EL (cell line): Measurements from ENCODE around the gene TAAR2.
"Not testable (repeated sequence)": the region's sequence is repeated elsewhere in the genome, so short reads cannot be mapped to it uniquely, and the experiment has no call there.

ENCODE experiments used
- DNase-seq: peaks from one replicate; pipeline ENCODE4 v3.0.0-alpha.2; 2016

TAAR2 gene, protein sequence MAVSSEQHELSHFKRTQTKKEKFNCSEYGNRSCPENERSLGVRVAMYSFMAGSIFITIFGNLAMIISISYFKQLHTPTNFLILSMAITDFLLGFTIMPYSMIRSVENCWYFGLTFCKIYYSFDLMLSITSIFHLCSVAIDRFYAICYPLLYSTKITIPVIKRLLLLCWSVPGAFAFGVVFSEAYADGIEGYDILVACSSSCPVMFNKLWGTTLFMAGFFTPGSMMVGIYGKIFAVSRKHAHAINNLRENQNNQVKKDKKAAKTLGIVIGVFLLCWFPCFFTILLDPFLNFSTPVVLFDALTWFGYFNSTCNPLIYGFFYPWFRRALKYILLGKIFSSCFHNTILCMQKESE

DNA sequence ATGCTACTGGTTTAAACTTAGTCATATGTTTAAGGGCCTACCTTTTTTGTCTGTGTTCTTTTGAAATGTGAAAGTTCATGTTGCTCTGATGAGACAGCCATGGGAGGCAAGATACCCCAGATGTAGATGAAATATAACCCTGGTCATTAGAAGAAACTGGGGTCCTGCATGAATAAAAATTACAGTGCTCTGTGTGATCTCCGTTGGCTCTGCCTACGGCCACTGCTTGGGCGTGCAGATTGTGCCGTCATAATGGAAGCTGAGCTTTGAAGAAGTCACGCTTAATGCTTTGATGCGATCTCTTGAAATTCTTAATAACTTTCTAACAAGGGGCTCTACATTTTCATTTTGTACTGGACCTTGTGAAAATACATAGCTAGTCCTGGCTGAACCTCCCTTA lies at the start of gene TAAR2:
Gene TAAR2, minus strand, starts transcription at position 101 of the 400 bp plus-strand sequence. Its CDS starts 0 bp downstream, at position 101.
- no peak for DNase-seq

DNA sequence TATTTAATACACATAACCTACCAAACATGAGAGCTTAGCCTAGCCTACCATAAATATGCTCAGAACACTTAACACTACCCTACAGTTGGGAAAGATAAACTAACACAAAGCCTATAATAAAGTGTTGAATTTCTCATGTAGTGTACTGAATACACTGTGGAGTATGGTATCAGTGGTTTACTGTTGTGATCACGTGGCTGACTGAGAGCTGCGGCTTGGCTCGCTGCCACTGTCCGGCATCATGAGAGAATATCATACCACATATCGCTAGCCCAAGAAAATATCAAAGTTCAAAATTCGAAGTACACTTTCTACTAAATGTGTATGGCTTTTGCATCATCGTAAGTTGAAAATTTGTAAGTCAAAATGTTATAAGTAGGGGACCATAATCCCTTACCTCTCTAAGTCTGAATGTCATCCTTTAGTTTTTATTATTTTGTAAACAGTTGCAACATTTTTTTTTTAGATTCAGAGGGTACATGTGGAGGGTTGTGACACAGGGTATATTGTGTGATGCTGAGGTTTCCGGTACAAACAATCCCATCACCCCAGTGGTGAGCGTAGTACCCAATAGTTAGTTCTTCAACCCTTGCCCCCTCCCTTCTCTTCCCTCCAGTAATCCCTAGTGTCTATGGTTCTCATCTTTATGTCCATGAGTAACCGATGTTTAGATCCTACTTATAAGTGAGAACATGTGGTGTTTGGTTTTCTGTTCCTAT lies 49.5 kb upstream of the TAAR2 start:
- DNase-seq: no peak

DNA sequence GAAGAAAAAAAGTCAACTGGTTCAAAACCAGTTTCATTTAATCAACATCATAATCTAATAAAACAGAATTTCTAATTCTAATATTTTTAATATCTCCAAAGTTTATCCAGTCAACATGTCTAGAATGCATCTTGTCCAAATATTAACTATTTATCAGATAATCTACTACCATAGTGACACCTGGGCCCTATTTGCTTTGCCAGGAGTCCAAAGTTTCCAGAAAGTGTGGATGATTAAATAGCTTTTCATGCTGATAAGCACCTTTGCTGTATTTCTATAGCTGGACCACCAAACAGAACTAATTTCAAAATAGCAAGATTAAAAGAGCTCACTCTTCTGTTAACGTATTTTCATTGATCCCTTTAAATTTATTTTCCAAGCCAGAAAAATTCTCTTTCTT lies 47.2 kb upstream of the TAAR2 start:
- DNase-seq: no peak

DNA sequence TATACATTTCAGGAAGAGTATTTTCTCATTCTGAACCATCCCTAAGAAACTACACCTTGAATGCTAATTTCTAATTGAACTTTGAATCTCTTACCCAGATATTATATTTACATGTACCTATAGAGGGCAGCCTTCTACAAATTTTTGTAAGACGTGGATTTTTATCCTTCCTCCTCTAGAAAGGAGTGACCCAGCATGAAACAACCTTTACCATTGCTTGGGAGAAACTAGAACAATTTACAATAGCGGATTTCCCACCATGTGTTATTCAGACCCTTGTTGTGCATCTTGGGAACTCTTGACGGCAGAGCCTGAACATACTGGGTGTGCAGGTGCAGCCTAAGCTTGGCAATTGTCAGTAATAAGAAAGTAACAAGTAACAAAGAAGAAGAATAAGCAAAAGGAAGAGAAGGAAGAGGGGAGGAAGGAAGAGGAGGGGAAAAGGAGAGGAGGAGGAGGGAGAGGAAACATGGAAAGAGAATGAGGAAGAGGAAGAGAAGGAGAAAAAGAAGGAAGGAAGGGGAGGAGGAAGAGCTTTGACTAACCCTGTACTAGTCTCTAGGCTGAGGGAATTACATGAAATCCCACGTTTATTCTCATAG lies 45.7 kb upstream of the TAAR2 start:
- DNase-seq: peak; percentile 40

DNA sequence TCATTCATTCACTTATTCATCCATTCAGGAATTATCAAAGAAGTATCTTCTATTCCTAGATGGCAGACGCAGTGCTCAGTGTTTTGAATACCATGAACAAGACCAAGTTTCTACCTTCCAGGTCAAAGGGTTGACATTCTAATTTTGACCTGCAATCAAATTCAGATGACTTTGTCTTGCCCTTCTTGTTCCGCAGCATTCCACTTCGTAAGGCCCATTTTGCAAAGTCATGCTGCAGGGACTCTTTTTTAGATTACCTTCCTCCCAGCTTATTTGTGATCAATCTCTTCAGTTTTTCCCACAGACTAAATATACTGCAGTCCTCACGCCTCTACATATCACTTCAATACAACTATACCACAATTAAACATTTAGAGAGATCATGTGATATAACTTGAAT lies 42.0 kb upstream of the TAAR2 start:
- no peak for DNase-seq

DNA sequence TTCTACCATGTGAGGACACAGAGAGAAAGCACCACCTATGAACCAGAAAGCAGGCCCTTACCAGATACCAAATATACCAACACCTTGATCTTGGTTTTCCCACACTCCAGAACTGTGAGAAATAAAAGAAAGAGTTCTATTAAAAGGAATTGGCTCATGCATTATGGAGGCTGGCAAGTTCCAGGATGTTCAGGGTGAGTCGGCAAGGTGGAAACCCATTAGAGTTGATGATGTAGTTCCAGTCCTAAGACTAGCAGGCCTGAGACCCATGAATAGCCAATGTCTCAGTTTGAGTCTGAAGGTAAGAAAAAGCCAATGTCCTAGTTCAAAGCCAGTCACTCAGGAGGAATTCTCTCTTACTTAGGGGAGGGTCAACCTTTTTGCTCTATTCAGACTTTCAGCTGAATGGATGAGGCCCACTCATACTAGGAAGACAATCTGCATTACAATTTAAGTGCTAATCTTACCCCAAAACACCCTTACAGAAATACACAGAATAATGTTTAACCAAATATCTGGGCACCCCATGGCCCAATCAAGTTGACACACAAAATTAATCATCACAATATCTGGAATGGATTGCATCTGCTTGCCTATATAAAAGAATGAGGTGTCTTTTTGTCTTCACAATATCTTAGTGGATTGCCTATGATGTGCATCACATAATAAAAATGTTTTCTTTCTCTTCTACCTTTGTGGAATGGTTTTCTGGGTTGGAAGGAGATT lies 40.4 kb upstream of the TAAR2 start:
- DNase-seq: no peak

DNA sequence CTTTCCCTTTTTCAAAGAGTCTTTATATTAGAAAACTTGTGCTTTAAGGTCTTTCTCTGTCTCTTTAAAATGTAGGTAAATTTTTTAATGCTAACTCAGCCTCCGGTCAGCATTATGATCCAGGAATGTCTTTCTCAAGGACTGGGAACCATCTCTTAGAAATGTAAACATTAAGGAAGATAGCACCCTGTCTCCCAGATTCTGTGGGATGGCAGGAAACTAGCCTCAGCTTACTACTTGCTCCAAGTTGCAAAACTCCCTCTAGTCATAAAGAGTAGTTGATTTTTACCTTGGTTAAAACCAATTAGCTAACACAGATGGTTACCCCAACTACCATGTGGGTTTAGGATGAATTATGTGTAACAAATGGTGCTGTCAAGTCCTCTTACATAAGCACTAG lies 39.6 kb upstream of the TAAR2 start:
- no peak for DNase-seq

DNA sequence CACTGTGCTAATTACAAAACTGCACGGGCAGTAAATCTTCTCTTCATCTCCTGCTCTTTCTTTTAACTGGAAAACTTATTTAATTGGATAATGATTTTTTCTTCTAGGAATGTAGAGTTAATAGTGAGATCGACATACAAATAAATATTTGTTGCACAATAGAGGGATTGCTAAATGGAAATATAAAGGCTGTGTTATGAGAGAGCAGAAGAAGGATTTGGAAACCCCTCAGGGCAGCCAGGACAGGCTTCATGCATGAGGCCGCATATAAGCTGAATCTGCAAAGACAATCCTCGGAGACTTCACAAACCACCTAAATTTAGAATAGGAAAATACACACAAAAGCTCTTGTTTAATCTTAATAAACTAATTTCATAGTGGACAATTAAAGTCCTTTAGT lies 37.8 kb upstream of the TAAR2 start:
- no peak for DNase-seq

DNA sequence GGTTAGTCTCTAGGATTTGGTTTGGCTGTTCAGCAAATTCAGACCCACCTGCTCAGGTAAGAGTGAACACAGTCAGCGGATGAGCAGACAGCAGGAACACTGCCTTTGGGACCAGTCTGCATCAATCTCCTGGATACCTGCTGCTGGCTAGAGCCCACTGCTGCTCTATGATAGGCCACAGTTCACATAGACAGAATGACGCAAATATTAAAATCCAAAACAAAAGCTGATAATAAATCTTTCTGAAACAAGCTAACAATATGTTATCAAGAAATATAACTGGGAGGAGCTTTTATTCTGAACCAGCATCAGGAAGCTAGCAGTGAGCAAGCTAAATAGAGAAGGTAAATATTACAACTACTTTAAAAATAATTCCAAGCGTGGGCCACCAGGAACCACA lies 35.0 kb upstream of the TAAR2 start, which contains the start of gene TAAR1:
Gene TAAR1, minus strand, starts transcription at position 101 of the 400 bp plus-strand sequence. CDS start 13,179 bp downstream, outside the sequence.
- DNase-seq: no peak

DNA sequence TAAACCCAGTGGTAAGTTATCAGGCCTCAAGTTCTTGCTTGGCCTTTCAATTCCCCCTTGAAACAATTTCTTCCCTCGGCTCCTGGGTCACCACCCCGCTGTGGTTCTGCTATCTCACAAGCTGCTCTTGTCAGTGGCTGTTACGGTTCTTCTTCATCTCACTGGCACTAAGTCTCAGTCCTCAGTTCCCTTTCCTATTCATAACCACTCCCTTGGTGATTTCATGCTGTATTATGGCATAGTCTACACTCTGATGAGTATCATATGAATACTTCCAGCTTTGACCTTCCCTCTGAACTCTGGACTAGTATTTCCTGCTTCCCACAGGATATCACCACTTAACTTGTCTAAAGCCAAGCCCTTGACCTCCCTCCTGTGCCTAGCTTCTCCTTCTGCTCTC lies 27.0 kb upstream of the TAAR2 start:
- DNase-seq: no peak

DNA sequence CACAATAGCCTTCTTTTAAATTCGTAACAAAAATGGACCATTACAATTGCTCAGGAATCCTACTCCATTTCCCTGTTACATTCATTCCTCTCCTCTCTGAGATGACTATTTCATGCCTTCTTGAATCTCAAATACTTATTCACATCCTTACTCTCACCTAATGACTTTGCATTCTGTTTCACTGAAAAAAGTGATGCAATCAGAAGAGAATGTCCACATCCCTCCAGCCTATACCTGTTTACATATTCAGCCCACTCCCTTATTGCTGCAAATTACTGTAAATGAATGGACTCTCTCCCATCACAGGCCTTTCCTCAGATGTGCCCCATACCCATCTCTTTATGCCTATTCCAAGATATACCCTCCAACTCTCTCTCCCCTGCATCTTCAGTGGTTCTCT lies 26.4 kb upstream of the TAAR2 start:
- DNase-seq: no peak

DNA sequence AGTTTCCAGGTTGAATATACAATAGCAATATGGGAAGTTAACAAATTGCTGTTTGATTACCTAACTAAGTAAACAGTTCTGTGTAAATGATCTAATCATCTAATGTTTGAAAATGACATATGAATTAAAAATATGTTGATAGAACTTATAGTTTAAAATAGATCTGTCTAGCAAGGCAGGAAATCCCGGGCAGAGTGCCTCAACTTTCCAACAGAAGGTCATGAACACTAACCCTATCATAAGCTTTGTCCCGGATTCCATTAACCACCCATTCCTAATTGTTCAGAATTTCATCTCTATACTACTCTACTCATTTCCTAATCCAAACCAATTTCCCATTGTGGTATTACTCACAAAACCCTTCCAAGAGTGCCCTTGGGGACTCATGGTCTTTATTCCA lies 24.8 kb upstream of the TAAR2 start:
- no peak for DNase-seq

DNA sequence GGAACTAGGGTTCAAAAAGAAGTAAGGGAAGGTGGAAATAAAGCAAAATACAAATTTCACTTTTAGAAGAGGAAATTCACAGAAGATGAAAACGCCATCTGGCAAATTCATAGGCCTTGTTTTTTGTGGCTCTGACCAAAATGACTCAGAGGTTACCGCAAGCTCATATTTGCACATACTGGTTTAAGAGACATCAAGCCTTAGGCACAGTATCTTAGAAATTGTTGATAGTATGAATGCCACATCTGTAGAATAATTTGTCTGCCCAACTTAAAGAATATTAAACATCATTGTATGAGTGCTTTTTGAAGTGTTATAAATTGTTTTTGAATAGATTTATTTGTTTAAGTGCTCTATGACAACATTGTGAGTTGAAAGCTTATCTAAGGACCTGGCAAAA lies 24.3 kb upstream of the TAAR2 start:
- DNase-seq: peak; percentile 62

DNA sequence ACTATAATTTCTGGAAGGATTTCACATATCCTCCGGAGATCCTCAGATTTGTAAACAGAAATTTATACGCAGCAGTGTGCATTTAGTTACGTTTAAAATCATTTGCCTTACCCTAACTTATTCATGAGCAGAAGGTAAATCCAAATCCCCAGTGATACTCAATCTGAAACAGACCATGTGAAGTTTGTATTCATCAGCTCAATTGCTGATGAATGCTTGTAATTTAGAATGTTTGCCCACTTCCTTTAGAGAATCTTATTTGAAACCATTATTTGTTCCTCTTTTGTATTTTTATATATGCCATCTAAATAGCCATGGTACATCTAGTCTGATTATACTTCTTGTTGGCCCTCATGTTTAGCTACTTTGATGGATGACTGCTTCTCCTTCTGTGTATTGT lies 19.5 kb upstream of the TAAR2 start:
- DNase-seq: no peak

DNA sequence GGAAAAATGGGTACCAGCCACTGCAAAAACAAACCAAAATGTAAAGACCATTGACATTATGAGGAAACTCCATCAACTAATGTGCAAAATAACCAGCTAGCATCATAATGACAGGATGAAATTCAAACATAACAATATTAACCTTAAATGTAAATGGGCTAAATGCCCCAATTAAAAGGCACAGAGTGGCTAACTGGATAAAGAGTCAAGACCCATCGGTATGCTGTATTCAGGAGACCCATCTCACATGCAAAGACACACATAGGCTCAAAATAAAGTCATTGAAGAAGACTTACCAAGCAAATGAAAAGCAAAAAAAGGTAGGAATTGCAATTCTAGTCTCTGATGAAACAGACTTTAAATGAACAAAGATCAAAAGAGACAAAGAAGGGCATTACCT lies 13.1 kb upstream of the TAAR2 start:
- DNase-seq: not testable (repeated sequence)

DNA sequence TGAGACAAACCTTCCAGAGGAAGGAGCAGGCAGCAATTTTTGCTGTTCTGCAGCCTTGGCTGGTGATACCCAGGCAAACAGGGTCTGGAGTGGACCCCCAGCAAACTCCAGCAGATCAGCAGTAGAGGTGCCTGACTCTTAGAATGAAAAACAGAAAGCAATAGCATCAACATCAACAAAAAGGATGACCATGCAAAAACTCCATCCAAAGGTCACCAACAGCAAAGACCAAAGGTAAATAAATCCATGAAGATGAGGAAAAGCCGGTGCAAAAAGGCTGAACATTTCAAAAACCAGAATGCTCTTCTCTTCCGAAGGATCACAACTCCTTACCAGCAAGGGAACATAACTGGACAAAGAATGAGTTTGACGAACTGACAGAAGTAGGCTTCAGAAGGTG lies 11.8 kb upstream of the TAAR2 start:
- DNase-seq: not testable (repeated sequence)

DNA sequence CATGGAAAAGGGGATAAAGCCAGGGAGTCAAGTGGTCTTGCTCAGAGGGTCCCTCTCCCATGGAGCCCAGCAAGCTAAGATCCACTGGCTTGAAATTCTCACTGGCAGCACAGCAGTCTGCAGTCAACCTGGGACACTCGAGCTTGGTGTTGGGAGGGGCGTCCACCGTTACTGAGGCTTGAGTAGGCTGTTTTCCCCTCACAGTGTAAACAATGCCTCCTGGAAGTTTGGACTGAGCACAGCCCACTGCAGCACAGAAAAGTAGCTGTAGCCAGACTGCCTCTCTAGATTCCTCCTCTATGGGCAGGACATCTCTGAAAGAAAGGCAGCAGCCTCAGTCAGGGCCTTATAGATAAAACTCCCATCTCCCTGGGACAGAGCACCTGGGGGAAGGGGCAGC lies 11.2 kb upstream of the TAAR2 start:
- DNase-seq: not testable (repeated sequence)

DNA sequence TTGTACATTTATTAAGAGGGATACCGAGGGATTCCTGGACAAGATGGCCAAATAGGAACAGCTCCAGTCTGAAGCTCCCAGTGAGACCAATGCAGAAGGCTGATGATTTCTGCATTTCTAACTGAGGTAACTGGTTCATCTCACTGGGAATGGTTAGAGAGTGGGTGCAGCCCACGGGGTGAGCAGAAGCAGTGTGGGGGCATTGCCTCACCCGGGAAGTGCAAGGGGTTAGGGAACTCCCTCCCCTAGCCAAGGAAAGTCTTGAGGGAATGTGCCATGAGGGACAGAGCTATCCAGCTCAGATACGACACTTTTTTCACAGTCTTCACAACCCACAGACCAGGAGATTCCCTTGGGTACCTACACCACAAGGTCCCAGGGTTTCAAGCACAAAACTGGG lies 10.7 kb upstream of the TAAR2 start:
- DNase-seq: no peak

DNA sequence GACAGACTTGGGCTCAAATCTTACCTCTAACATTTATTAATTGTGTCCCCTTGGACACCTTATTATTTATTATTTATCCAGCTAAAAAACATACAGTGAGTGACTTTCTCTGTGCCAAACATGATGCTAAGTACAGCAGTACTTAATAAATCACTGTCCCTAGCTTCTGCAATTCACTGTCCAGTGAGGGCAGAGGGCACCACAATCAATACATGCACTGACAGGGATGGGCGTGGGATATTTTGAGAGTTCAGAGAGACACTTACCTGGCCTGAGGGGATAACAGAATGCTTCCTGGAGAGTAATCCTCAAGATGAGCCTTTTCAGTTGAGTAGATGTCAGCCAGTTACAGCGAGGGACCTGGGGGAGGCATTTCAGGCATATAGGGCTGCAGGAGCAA lies 9.3 kb upstream of the TAAR2 start:
- no peak for DNase-seq

DNA sequence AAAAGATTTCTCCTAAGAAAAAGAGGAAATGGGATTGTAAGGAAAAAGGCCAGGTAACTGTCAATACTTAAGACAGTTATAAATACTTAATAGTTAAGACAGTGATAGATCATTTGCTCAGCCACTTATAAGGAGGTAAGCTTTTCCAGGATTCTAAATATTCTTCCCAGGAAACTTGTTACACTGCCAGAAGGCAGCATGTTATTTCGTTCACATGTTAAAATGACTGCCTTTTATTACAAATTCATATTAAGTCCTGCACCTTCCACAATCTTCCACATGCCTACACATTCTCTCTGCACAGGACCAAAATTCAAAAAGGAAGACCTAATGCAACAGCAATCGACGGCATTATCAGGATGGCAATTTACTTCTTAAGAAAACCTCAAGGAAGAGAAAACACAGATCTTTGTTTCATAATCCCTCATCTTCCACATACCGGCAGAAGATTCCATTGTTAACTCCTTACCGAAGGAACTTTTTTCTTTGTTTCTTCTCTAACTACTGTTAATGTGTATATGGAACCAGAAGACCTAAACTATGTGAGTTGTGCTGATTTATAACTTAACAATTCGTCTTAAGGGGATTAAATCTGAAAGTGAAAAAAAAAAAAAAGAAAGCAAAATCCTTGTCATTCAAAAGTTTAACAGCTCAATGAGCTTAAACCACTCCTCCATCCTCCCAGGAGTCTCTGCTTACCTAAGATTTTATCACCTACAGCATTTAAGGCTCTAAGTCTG lies 799 bp downstream of the TAAR2 start:
- no peak for DNase-seq

DNA sequence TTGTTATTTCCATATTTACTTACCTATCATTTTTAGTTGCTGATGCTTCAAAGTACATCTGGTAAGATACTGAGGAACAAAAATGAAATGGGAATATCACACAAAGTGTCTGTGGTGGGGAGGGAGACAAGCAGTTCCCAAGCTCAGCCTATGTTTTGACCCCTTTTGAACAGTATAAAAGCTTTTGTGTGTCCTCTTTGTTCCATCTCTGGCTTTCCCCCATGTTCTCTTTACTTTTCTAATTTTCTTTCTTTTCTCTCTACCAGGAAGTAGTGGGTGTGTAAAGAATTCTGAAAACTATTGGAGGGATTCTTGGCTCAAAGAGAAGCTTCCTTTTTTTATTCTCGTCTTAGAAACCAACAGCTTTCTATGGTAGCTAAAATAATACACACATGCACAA lies 7.4 kb downstream of the TAAR2 start:
- no peak for DNase-seq

DNA sequence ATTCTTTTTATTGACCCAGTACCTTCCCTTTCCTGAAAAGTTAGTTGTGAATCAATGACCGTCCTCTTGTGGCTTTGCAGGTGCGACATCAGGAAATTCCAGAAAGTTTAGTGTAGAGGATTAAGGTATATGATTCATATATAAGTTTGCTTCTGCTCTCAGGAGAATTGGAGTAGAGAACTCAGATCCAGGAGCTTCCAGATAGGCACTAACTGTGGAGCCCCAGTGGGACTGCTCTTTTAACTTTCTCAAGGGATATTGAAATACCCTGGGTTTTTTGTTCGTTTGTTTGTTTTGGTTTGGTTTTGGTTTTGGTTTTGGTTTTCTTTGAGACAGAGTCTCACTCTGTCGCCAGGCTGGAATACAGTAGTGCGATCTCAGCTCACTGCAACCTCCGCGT lies 9.5 kb downstream of the TAAR2 start:
- no peak for DNase-seq
